HG03066 (cell line): ENCODE results near the gene MYO5A.
A peak's percentile ranks its signal among the peaks of the same experiment; 100 is the strongest.
"Not testable (repeated sequence)": the region's sequence is repeated elsewhere in the genome, so short reads cannot be mapped to it uniquely, and the experiment has no call there.

ENCODE experiments used
- ATAC-seq: cut with Tn5 transposase; IDR thresholded peaks from one replicate; pipeline ENCODE4 v1.9.1; 2021; ENCODE audit warnings: low read depth; ENCODE audit not compliant: unreplicated experiment

Gene MYO5A

GRCh38 chr15:52528564-52529340 lies at the start of gene MYO5A:
Gene MYO5A, minus strand, starts transcription at chr15:52528880. Its CDS starts 74 bp downstream, at chr15:52528806.
- peak; percentile 75 for ATAC-seq

DNA sequence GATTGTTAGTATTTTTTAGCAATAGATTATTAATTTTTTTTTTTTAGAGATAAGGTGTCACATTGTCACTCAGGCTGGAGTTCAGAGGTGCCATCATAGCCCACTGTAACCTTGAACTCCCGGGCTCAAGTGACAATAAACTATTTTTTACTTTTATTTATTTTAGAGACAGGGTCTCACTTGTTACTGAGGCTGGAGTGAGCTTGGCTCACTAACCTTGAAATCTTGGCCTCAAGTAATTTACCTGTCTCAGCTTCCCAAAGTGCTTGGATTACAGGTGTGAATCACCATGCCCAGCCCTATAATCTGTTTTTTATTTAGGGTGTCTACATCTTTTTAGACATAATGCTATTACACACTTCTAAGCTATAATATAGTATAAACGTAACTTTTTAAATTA lies 48.0 kb upstream of the MYO5A start:
- no peak for ATAC-seq

GRCh38 chr15:52575573-52575972 lies 46.9 kb upstream of the MYO5A start:
- ATAC-seq: not testable (repeated sequence)

GRCh38 chr15:52575072-52575471 lies 46.4 kb upstream of the MYO5A start:
- ATAC-seq: no peak

- not testable (repeated sequence) for ATAC-seq
Measured at GRCh38 chr15:52574623-52575022, 45.9 kb upstream of the MYO5A start.

DNA sequence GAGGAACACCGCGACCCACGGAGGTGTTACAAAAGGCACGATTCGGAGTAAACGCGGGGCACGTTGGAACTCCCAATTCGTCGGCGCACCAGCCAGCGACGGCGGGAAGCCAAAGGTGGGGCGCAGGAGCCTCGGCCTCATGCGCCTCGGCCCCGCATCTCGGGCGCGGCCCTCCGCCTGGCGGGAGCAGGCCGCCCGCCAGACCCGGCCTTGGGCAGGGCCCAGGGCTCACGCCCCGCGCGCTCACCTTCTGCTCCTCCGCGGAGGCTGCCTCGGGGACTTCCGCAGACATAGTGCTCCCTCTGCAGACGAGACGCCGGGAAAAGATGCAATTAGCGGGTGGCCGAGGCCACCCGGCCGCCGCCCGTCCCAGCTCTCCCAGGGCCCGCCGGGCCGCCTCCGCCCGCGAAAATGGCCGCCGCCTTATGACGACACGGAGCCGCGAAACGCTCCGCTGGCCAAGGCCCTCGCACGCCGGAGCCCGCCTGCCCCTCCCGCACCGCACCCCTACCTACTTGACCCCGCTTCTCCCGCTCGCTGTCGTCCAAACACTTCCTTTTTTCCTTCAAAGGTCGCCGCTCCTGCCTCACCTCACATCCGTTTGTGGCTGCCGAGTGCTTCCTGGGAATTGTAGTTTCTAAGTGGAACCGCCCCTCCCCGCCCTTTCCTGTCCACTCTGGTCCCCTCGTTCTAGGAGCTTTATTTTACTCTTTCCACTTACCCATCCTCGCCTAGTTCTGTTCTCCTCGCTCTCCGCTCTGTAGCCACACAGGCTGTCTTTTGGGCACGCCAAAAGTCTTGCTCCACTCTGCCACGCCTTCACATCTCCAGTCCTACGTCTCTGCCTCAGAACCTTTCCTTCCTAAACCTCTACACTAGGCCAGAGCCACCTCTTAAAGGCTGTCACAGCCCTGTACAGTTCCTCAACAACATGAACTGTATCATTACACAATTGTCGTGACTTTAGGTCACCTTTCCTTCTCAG lies 40.2 kb upstream of the MYO5A start, which contains the start of gene ARPP19:
Gene ARPP19, minus strand, starts transcription at position 430 of the 985 bp plus-strand sequence. Its CDS starts 138 bp downstream, at position 292.
- peak; percentile 64 for ATAC-seq

DNA sequence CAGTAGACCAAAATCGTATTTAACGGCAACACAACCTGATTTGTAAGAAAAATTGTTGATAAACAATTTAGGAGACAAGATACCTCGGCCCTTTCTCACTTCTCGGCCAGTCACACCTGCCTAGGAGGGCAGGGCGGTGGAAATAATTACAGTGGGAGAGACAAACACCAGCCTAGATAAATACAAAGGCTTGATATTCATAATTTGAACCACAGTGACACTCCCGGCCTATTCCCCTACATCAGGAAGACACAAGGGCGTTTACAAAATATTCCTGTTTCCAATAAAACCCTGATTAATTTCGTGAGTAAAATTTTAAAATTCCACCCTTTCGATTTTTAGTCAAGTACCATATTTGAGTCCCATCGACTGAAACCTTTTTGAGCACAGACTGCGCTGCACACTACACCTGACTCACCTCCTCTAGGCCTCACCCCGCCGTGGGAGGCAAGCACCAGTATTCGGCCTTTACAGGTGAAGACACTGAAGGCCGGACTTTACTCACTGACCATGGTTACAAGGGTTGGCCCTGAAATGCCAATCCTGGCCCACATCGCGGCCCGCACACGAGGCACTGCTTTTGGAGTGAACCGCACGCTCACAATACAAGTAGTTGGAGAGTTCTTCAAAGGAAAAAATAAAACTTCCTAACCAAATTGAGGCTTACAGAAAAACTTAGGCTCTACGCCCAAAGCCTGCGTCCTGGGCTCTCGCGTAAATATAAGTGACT lies 39.4 kb upstream of the MYO5A start:
- no peak for ATAC-seq

DNA sequence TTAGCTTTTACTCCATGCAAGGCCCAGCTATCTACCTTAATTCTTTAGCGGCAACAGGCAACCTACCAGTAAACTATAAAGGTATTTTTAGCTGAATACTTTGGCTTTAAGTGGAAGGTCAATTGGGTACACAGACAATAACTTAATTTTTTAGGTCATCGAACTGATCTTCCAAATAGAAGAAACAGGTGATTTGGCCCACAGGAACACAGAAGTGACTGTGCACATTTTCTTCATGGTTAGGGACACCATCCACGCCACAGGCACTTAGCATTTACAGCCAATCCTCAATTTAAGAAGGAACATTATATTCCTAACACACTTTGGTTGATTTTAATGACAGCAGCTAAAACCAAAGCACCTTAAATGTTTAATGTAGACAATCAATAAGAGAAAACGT lies 38.2 kb upstream of the MYO5A start:
- ATAC-seq: no peak

GRCh38 chr15:52565417-52566358 lies 37.0 kb upstream of the MYO5A start:
- ATAC-seq: peak; percentile 47

GRCh38 chr15:52563501-52564060 lies 34.9 kb upstream of the MYO5A start:
- no peak for ATAC-seq

DNA sequence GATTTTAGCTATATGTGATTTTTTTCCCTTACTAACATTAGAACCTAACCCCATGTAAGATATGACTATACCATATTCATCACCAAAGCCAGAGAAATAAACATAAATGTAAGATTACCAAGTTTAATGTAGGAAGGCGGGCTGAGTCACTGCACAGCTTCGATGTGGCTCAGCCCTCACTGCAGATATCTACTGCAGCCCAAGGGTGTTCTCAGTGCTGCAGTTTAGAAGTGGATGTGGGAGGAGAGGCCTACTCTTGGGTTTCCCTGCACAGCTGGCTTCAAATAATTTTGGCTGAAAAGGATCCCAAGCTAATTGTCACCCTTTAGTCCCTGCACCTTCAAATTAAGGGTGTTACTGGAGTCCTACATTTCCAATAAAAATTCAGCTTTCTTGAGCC lies 30.9 kb upstream of the MYO5A start:
- no peak for ATAC-seq

DNA sequence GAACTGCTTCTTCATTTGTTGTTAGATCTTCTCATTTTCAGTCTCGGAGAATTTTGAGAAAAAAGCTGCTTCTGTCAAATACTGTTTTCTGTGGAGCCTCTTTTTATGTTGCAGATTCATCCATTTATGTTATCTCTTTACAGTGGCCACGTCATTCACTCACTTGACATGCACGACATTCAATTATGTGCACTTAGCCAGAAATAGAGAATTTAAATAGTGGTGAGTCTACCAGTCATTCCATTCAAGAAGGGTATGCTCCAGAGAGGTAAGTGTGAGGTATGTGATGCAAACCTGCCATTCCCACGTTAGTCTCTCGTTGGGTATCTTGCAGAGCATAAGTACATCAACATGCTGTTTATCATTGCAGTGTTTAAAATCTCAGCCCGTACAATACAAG lies 30.3 kb upstream of the MYO5A start:
- no peak for ATAC-seq

DNA sequence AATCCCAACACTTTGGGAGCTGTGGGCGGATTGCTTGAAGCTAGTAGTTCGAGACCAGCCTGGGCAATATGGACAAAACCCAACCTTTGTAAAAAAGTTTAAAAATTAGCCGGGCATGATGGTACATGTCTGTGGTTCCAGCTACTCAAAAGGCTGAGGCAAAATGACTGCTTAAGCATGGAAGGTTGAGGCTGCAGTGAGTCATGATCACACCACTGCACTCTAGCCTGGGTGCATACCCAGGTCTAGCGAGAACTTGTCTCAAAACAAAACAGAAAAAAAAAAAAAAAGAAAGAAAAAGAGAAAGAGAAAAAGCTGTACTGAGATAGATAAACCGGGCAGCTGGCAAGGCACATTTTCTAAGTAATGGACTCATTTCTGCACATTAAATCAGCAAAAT lies 29.5 kb upstream of the MYO5A start:
- peak; percentile 73 for ATAC-seq

GRCh38 chr15:52557274-52557641 lies 28.6 kb upstream of the MYO5A start:
- ATAC-seq: no peak

- no peak for ATAC-seq
Measured at GRCh38 chr15:52556524-52557273, 28.0 kb upstream of the MYO5A start.

DNA sequence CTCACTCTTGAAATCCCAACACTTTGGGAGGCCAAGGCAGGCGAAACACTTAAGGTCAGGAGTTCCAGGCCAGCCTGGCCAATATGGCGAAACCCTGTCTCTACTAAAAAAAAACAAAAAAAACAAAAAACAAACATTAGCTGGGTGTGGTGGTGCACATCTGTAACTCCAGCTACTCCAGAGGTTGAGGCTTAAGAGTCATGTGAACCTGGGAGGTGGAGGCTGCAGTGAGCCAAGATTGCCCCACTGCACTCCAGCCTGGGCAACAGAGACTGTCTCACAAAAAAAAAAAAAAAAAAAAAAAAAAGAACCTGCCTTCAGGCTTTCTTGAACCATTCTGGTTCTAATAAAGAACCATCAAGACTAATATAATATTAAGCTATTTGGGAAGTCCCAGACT lies 23.6 kb upstream of the MYO5A start:
- no peak for ATAC-seq

DNA sequence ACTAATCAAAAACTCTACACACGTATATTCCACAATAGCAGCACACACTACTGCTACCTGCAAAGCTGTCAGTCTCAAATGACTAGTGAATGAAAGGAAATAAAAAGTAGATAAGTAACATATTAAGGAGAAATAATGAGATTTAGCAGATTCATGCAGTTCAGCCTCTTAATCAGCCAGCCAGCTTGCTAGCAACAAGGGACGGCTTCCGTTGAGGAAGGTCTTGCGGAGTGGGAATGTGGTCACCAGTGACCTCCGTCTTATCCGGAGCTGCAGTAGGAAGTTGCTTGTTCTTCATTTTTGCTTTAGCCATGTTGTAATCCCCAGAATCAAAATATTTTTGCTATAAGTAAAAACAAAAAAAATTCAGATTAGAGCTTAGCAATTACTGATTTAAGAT lies 23.1 kb upstream of the MYO5A start:
- ATAC-seq: no peak

- not testable (repeated sequence) for ATAC-seq
Measured at GRCh38 chr15:52551186-52551585, 22.5 kb upstream of the MYO5A start.
